Measurements from ENCODE around the gene SPTB.

The SPTB gene

DNA sequence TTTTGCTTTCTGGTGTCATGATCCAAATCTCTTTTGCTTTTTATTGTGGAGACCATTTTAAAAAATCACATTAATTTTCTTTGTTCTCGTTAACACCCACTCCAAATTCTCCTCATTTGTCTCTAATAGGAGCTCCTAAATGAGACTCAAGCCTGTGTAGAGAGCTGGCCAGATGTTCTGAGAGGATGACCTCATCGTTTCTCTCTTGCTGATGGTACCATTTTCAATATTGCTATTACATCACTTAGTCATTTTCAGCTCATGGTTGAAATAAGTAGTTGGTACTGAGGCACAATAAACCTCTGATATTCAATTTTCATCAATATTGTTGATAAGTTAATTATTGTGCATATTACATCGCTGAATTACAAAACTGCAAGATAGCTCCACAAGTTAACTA, 31.5 kb downstream of the SPTB start:
- DNase-seq, result no peak

DNA sequence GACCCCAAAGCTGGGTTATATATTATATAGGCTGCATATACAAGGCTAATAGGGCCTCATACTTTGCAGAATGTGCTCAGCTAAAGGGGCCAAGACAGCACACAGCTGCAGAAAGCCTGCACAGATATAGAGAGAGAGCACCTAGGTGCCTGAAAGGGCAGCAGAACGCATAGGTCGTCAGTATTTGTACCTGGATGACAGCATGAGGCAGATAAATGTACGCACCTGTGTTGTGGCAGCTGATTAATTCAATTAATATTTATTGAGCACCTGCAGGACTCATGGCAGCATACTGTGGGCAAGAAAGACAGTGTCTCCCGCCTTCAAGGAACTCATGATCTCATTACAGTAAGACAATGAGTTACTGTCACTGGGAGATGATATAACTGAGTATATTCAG, 33.4 kb downstream of the SPTB start:
- no peak for DNase-seq

DNA sequence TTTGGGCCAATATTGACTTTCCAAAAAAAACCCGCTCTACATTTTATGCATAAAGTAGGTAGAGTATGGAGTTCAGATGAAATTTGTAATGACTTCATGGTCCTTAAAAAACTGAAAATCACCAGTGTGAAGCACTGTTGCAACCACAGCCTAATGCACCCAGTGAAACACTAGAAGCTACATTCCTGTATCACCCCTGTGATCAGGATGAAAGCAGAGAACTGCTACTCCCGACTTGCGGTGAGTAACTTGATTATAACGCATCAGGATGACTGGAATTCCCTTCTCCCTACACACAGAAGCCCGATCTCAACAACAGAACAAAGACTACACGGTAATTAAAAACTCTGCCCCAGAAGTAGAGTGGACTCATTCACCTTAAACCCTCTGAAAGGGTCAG, 33.8 kb downstream of the SPTB start:
- no peak for DNase-seq

DNA sequence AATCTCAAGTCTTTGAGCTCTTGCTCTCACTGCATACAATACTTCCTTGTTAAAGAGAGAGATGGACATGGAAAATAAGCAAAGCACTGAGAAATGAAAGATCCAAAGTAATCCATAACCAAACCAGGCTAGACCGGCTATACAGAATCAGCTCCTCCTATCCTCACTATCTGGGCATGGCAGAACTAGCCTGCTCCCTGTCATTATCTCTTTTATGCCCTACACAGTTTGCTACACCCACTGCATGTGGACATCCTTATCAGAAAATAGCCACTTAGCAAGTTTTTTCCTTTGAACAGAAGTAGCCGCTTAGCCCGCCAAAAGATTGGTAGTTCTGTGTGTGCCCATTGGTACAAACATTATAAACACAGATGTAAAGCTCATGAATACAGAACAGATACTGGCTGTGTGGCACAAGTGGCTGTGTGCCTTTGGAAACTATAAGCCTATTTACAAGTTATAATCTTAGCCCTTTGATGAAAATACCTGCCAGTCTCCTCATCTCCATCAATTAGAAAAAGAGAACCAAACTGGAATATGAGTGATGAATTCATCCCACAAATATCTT, 34.7 kb downstream of the SPTB start:
- no peak for DNase-seq

DNA sequence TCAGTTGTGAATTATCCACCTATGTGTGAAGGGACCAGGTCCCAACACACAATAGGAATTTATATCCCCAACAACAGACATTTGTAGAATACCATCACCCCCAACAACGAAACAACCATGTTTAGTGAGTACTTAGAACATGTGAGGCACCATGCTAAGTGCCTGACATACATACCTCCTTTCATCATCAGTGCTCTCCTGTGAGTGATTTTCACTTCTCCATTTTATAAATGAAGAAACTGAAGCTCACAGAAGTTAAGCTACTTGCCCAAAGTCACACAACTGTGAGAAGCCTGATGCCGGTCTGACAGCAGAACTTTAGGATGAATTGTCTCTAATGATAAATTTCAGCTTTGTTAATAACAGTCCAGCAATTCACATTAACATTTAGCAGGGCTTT, 35.4 kb downstream of the SPTB start:
- DNase-seq, result no peak

DNA sequence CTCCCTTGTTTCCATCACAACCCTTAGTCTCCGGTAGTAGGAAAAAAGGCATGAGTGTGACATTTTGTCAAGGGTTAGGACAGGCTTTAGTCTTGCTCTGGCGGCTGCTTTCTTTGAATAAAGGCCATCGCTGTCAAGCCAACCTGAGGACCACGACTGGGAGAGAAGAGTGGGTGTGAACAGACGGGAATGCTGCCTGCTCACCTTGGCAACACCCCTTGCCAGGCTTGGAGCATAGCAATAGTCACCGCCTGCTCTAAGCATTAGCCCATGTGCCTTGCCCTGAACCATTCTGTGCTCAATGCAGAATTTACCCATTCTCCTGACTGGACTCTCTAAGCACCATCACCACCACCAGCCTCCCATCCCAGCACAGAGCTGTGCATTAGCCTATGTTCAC, 36.2 kb downstream of the SPTB start:
- DNase-seq, result no peak

DNA sequence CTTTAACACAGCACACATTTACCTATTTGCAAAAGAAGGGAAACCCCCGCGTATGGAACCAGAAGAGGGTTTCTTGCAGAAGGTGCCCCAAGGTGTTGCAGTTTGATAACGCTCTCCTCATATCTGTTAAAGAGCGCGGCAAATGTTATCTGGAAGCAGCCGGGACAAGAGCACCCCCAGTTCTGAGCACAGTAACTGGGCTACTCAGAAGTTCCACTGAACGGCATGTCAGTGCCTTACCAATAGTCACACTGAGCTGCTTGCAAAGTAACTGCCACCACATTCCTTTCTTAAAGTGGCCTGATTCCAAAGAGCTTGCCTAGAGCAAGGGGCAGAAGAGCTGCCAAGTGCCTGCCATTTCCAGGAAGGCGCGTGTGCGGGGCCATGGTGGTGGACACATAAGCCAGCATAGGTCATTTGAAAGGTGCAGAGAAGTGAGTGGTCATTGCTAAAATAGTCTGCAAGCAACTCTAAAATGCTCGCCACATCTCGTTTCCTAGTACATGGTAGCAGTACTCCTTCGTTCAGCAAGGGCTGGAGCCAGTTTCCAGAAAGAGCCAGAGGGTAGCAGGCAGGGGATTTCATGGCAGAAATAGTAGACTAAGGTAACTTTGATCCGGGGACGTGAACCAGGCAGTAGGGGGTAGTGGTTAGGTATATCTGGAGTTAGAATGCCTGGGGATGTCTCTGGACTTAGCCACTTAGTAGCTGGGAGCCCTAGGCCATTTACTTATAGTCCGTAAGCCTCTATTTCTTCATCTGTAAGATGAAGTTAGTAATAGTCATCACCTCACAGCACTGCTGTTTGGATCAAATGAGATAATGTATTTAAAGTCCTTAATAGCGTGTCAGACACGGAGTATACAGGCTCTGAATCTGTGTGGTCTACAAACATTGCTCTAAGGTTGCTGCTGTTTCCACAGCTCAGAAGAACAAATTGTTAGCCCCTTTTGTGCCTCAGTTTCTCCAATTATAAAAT, 37.6 kb downstream of the SPTB start:
- no peak for DNase-seq

DNA sequence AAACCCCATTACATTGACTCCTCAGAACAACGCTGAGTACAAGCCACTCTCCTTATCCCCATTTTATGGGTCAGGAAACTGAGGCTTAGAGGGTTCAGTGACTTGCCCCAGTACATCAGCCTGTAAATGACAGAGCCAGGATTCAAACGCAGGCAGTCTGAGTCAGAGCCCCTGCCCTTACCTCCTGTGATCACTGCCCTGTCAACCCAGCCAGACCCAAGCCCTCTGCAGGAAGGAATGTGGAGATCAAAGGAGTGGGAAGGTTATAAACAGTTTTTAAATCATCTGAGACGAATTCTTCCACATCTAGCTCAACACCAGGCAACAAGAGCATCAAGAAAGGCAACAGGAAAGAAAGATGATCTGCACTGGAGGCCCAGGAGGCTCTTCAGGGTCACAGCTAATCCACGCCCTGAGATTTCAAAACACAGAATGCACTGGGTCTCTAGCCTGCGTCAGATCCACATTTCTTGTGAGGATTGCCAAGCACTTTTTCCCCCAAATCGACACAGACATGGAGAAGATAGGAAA, 38.5 kb downstream of the SPTB start:
- DNase-seq, result no peak

DNA sequence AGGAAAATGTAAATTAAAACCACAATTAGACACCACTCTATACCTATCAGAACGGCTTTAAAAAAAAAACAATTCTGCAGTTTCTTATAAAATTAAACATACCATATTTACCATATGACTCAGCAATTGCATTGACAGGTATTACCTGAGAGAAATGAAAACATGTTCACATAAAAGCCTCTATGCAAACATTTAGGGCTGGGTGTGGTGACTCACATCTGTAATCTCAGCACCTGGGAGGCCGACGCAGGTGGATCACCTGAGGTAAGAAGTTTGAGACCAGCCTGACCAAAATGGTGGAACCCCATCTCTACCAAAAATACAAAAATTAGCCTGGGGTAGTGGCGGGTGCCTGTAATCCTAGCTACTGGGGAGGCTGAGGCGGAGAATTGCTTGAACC, 41.1 kb downstream of the SPTB start:
- no peak for DNase-seq

DNA sequence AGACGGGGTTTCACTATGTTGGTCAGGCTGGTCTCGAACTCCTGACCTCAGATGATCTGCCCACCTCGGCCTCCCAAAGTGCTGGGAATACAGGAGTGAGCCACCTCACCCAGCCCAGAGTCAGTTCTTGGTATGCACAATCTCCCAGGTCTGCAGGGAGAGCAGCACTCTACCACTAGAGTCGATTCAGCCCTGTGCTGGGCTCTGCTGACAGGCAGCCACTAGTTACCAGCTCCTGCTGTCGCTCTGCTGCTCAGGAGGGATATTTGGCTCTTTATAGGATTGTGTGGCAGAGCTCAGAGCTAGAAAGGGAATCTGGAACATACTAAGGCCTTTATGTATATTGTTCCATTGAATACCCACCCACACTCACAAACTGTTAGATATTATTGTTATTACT, 44.3 kb downstream of the SPTB start:
- no peak for DNase-seq

DNA sequence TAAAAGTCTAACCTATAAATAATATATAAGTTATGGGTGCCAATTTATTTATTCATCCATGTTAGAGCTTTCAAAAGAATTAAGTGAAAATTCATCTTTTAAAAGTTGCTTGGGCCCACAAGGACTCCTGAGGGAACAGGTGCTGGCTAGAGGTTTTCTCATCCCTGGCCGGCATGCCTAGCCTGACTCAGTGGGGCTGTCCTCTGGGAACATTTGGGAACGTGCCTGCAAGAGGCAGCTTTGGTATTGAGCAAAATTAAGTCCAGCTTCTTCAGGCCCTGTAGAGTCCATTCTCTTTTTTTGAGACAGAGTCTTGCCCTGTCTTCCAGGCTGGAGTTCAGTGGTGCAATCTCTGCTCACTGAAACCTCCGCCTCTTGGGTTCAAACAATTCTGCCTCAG, 44.7 kb downstream of the SPTB start:
- DNase-seq, result no peak

DNA sequence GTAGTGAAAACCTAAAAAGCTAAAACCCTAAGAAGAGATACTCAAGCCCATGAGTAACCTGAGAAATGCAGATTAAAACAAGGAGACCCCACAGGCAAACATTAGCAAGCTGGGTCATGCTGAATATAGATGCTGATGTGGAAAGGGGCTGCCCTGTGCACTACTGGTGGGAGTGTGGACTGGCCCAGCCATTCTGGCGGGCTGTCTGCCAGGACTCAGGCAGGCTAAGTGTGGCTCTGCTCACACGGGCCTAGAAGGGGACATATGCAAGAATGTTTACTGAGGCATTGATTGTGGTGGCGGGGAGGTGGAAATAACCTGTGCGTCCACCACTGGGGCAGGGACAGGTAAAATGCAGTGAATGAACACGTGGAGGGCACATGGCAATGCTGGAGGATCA, 48.3 kb downstream of the SPTB start:
- DNase-seq, result no peak

DNA sequence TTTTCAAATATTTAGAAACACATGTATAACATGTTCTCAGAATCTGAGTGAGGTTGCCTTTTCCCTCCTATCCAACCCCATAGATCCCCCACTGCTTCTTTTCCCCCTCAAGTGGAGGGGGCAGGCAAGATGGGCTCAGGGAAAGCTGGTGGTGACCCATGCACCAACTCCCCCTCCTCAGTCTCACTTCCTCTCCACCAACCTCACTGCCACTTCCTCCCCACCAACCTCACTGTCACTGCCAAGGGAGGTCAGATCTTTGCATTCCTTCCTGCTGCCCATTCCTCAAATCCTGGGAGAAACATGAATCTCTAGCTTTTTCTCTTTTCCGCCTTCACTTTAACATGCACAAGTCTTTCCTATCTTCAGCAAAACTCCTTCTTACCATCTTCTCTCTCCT, 48.7 kb downstream of the SPTB start:
- DNase-seq, result no peak

DNA sequence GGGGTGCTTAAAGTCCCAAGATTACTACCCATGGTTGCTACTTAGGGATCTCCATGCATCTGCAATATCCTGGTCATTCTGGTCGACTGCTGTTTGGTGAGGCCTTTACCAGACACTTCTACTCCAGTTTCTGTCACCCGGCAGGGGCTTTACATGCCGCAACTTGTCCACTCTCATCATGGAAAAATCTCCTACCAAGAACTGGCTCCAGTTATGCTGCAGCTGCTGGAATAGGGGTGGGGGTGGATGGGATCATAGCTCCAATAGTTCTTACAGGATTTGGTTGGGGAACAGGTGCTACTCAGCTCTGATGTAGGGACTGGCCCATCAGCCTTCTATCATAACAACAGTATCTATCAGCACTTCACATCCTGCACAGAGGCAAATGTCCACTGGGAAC, 51.6 kb downstream of the SPTB start:
- no peak for DNase-seq

DNA sequence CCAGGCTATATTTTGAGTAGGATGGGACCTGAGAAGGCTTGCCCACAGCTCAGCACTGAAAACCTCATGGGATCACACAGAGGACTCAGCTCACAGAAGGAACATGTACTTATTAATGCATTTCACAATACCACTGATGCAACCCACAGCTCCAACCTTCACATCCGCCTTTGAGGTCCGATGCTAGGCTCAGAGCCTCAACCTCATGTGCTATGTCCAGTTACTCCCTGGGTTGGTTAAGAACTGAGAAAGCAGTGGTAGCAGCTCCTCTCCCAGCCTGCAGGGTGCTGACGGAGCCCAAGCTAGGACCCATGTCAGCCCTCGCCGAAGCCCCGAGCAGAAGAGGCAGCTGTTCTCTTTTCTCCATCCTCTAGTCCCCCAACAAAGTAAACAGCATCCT, 52.9 kb downstream of the SPTB start:
- no peak for DNase-seq

DNA sequence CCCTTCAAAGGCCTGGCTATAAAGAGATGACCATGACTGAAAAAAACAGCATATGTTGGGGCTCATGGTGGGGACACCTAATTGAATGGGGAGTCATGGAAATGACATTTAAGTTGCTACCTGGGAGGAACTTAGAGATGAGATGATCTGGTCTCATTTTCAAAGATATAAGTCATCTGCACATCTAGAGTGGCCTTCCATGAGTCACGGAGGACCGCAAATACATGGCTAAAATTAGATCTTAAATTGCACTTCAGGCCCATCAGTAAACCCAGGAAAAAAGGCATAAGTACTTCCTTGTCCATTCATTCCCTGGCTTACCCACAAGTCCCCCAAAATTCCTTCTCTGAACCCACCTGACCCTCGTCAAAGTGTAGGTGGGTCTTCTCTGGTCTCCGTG, 53.4 kb downstream of the SPTB start:
- no peak for DNase-seq

DNA sequence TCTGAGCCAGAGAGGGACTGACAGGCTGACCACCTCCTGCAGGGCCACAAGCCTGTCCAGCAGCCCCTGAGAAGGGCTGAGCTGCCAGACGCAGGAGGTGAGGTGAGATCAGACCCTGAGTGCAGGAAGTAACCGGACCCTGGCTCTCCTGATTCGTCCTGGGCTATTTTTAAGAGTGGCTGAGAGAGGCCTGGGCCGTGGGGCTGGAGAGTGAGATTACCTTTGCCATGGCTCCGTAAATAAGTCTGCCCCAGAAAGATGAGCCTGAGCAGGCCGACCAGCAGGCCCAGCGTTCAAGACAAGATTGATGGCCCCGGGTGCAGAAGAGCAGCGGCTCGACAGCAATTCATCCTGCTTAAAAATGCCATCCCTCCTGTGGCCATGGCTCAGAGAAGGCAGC, 54.2 kb downstream of the SPTB start:
- no peak for DNase-seq

DNA sequence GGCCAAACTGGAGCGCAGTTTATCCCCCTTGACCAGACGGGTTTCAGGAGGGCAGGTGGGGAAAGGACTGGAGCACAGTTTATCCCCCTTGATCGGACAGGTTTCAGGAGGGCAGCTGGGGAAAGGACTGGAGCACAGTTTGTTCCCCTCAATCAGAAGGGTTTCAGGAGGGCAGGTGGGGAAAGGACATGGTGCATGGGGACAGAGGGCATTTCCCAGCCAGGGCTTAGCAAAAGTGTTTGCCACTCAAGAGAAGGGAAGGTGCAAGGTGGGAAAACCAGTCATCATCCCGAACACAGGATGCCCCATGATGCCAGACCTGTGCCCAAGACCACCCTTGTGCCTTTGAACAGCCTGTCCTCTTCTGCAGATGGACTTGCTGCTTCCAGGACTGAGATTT, 54.7 kb downstream of the SPTB start:
- no peak for DNase-seq

DNA sequence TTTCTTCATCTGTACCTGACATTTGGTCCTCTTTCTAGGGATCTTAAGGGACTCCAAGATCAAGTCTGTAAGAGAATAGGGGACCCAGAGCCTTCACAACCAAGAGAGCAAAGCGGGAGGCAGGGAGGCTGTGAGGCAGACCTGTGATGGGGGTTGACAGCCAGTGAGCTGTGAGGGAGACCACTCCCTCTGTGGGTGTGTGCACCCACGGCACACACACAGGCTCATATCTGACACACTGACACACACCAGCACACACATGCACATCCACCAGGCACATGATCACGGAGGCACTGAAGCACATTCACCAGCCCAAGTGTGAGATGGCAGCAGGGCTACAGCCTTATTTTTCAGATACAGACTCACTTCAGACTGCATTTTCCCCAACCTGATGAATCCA, 55.2 kb downstream of the SPTB start:
- no peak for DNase-seq

DNA sequence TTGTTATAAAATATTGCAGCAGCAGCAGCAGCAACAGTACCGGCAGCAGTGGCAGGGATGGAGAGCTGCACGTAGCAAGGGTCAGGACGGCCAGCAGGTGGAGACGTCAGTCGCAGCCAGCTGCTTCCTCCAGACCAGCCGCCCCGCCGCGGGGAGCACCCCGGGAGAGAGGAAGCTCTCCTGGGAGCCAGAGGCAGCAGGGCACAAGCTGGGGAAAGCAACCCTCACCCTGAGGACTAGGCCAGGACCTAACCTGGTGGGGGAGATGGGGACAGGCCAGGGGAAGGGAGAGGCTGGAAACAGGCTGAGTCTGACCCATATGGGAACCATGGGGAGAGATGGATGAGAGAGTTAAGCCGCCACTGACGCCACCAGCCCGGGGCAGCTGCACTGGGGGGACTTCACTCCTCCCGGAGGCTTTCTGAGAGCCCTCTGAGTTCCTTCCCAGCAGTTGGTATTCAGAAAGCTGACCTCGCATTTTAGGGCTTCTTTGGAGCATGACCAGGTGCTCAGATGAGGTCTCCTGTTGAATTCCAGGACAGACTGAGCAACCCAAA, 56.3 kb downstream of the SPTB start:
- peak; percentile 51 for DNase-seq

DNA sequence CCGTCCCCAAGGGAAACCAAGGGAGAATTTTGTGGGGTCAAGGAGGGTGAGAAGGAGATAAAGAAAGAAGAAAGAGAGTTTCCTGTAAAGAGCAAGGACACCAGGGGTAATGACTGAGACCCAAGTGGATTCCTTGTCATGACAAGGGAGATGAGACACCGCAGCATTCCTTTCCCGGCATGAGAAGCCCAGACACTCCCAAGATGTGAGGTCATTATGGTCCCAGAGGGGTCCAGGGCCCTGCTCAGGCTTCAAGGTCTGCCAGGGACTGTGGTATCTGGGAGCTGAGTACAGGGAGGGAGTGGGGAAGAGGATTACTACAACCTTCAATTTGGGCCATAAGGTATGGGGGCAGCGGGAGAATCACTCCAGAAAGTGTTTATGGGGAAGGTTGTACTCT, 58.1 kb downstream of the SPTB start:
- no peak for DNase-seq

DNA sequence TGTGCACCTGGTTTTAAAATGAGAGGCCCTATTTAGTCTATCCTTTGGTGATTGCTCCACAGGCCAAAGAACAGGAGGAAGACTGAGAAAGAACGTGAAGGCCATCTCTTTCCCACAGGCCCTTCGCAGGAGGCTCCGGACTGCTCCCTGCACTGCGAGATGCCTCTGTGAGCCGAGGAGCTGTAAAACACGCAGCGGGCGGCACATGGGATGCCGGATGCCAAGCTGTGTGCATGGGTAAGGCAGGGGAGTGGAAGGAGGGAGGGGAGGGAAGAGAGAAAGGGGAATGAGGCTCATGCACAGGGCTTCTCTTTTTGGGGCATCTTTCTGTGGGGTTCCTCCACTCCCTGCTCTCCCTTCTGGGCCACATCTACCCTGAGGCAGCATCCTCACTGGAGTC, 61.6 kb downstream of the SPTB start:
- DNase-seq, result no peak

DNA sequence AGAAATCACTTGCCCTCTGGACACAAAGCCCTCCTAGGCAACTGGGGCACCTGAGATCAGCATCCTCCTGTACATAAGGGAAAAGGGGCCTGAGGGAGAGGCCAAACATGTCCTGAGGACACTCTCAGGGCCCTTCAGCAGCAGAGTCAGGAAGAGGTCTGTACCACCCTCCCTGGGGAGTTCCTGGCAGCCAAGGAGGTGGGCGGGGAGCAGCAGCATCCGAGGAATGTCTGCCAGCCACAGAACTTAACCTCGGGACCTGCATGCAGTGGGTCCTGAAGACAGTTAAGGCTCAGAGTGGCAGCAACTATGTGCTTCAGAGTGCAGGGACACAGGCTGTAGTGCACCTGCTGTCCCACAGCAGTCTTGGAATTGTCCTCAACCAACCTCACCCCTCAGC, 62.1 kb downstream of the SPTB start:
- no peak for DNase-seq

DNA sequence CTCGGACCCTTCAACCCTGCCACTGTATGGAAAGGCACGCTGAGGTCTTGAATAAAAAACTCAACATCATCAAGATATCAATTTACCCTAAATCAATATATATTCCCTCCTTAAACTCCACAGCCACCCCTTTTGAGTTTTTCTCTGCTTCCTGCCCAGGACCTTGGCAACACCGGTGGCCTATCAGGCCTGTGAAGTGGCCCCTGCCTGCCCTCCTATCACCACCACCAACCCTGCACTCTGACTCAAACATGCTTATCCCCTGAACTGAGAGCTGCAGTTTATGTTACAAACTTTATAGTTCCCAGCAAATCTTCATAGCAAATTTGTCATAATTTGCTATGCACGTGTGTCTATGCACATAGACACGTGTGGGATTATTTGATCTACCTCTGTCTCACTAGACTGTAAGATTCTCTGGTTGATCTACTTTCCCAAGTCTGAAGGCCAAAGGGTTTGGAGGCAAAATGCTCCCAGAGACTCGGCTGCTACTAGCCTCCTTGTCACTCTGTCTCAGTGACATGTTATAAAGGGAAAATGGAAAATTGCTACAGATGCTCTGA, 63.4 kb downstream of the SPTB start:
- DNase-seq, result no peak

All from activated CD4-positive, alpha-beta T cell treated with anti-CD3 and anti-CD28 coated beads for 1 hour (primary cell).